CD4-positive, CD25-positive, alpha-beta regulatory T cell (primary cell): Measurements from ENCODE around the gene PSMF1. TPM values are rescaled to one million over a fixed set of nuclear protein-coding genes. Genes with fewer than 3 reads are reported as not detected.
"Not testable (repeated sequence)": the region's sequence is repeated elsewhere in the genome, so short reads cannot be mapped to it uniquely, and the experiment has no call there.

Source experiments
- ATAC-seq, 2 donors: fragments of 150-1000 bp; cut with Tn5 transposase; one replicate each; pipeline ENCODE4 v1.10.0; 2021; ENCODE audit warnings: low read depth in 2 of 2, moderate number of reproducible peaks in 2 of 2, moderate library complexity in 1 of 2
- DNase-seq, 3 donors: peaks; one replicate each; pipeline versions ENCODE4 v3.0.0 to v3.0.0-alpha.2; 2012 to 2022; ENCODE audit warnings: mixed read lengths in 1 of 3
- H3K27ac ChIP-seq: one replicate; pipeline ENCODE4 v1.7.0; 2013; ENCODE audit warnings: mild to moderate bottlenecking, low read length; ENCODE audit not compliant: insufficient read depth, poor library complexity, severe bottlenecking
- H3K27me3 ChIP-seq: one replicate; pipeline ENCODE4 v1.7.0; 2013; ENCODE audit warnings: low read length; ENCODE audit not compliant: control insufficient read depth, insufficient read depth
- H3K36me3 ChIP-seq: one replicate; pipeline ENCODE4 v1.7.0; 2013; ENCODE audit warnings: mild to moderate bottlenecking, low read length, moderate library complexity; ENCODE audit not compliant: control insufficient read depth, insufficient read depth
- H3K4me1 ChIP-seq: 2 replicates; pipeline ENCODE4 v1.7.0; 2013; ENCODE audit warnings: mild to moderate bottlenecking, low read length; ENCODE audit not compliant: insufficient read depth, control insufficient read depth, poor library complexity, severe bottlenecking
- H3K4me3 ChIP-seq: one replicate; pipeline ENCODE4 v1.7.0; 2013; ENCODE audit warnings: low read depth, mild to moderate bottlenecking, low read length, moderate library complexity
- H3K9me3 ChIP-seq, 2 experiments: 1 replicate in 1 of 2; 2 replicates in 1 of 2; pipeline ENCODE4 v1.7.0; 2013; ENCODE audit warnings: low read length in 2 of 2, mild to moderate bottlenecking in 1 of 2, moderate library complexity in 1 of 2; ENCODE audit not compliant: control insufficient read depth in 2 of 2
- H3K27ac Mint-ChIP-seq, 3 donors: one replicate each; pipeline ENCODE4 v1.8.0; 2020 to 2022; ENCODE audit warnings: mild to moderate bottlenecking in 3 of 3, mixed read lengths in 3 of 3, moderate library complexity in 2 of 3
- H3K27me3 Mint-ChIP-seq: one replicate; pipeline ENCODE4 v1.8.0; 2022; ENCODE audit warnings: mild to moderate bottlenecking, mixed read lengths
- H3K36me3 Mint-ChIP-seq: one replicate; pipeline ENCODE4 v1.8.0; 2020; ENCODE audit warnings: mixed read lengths
- H3K4me1 Mint-ChIP-seq, 4 donors: one replicate each; pipeline ENCODE4 v1.8.0; 2020 to 2022; ENCODE audit warnings: mixed read lengths in 4 of 4, mild to moderate bottlenecking in 1 of 4
- H3K4me3 Mint-ChIP-seq, 4 donors: one replicate each; pipeline ENCODE4 v1.8.0; 2020 to 2022; ENCODE audit warnings: mild to moderate bottlenecking in 4 of 4, mixed read lengths in 4 of 4, moderate library complexity in 3 of 4
- H3K9me3 Mint-ChIP-seq, 7 donors: one replicate each; pipeline ENCODE4 v1.8.0; 2020 to 2022; ENCODE audit warnings: mixed read lengths in 7 of 7, mild to moderate bottlenecking in 3 of 7, moderate library complexity in 2 of 7
- polyA plus RNA-seq, 4 donors: library from polyadenylated mRNA; unstranded; fragments of 300-500 nt; fragmentation: Illumina TruSeq; gene quantifications; one replicate each; pipeline ENCODE4 v1.2.3, GENCODE V29; 2021
- total RNA-seq: library from RNA; stranded (reverse); gene quantifications from one replicate; pipeline ENCODE4 v1.2.3, GENCODE V29; 2022

Gene PSMF1
- total and polyA plus RNA-seq, 5 donors from 2014 or later = 114 to 202 (median 159) TPM

- Histone ChIP-seq H3K27me3 (no peaks in the 10 kb centered on the region), H3K36me3 (peaks cover 91% of the 10 kb centered on the region), H3K27ac (no peak overlapping the region), H3K9me3 (no peaks in the 10 kb centered on the region), H3K4me3 (no peak overlapping the region), H3K4me1 (no peaks in the 10 kb centered on the region)
- Mint-ChIP-seq H3K4me3 (no peak overlapping the region), H3K27me3 (no peaks in the 10 kb centered on the region), H3K4me1 (peaks cover 20 to 58% (median 38%) of the 10 kb centered on the region in 4 donors), H3K36me3 (peaks cover 84% of the 10 kb centered on the region), H3K9me3 (peaks cover 0 to 1% (median 0%) of the 10 kb centered on the region in 7 donors), H3K27ac (peak overlapping the region in 1 of 3 donors; percentile 16)
- ATAC-seq (no peak), DNase-seq (no peak)
Observed at GRCh38 chr20:1131354-1131753, 13.0 kb downstream of the PSMF1 start.

GRCh38 chr20:1134355-1134754 is 16.0 kb downstream of the PSMF1 start:
- peaks cover 78% of the 10 kb centered on the region for H3K36me3 Mint-ChIP-seq
- no peak overlapping the region for H3K27ac Mint-ChIP-seq
- peaks cover 18 to 45% (median 40%) of the 10 kb centered on the region in 4 donors for H3K4me1 Mint-ChIP-seq
- Histone ChIP-seq H3K36me3 (peaks cover 93% of the 10 kb centered on the region), H3K9me3 (no peaks in the 10 kb centered on the region), H3K27me3 (no peaks in the 10 kb centered on the region), H3K4me1 (no peaks in the 10 kb centered on the region), H3K27ac (no peak overlapping the region), H3K4me3 (no peak overlapping the region)
- DNase-seq (no peak), ATAC-seq (no peak)
- no peaks in the 10 kb centered on the region for H3K27me3 Mint-ChIP-seq
- peaks cover 0 to 2% (median 0%) of the 10 kb centered on the region in 7 donors for H3K9me3 Mint-ChIP-seq
- H3K4me3 Mint-ChIP-seq = no peak overlapping the region

- H3K4me3 Mint-ChIP-seq = no peak overlapping the region
- Histone ChIP-seq H3K9me3 (no peaks in the 10 kb centered on the region), H3K27me3 (no peaks in the 10 kb centered on the region), H3K36me3 (peaks cover 91% of the 10 kb centered on the region), H3K4me3 (no peak overlapping the region), H3K4me1 (no peaks in the 10 kb centered on the region), H3K27ac (no peak overlapping the region)
- peaks cover 75% of the 10 kb centered on the region for H3K36me3 Mint-ChIP-seq
- peak overlapping the region in 1 of 3 donors; percentile 17 for H3K27ac Mint-ChIP-seq
- ATAC-seq (no peak), DNase-seq (no peak)
- peaks cover 0 to 2% (median 0%) of the 10 kb centered on the region in 7 donors for H3K9me3 Mint-ChIP-seq
- H3K27me3 Mint-ChIP-seq = no peaks in the 10 kb centered on the region
- H3K4me1 Mint-ChIP-seq = peaks cover 17 to 42% (median 40%) of the 10 kb centered on the region in 4 donors
Observed at GRCh38 chr20:1134836-1135235, 16.4 kb downstream of the PSMF1 start.

DNA sequence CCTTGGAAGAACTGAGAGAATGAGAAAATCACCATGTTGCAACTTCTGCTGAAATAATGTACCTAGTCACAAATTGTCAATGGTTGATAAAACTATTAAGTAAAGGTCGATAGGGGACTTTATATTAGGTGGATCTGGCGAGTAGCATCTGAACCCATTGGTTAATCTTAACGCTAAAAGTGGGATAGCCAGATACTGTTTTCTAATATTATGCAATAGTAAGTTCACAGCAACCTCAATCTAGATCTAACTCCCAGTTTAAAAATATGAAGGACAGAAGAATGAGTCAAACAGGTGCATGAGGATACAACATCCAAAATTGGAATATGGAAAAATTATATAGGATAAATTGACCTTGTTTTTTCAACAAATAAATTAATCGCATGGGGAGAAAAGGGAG is 18.8 kb downstream of the PSMF1 start:
- Histone ChIP-seq H3K27me3 (no peaks in the 10 kb centered on the region), H3K4me3 (no peak overlapping the region), H3K36me3 (peaks cover 86% of the 10 kb centered on the region), H3K4me1 (no peaks in the 10 kb centered on the region), H3K27ac (no peak overlapping the region), H3K9me3 (no peaks in the 10 kb centered on the region)
- ATAC-seq (no peak), DNase-seq (no peak)
- peak overlapping the region in 1 of 3 donors; percentile 72 for H3K27ac Mint-ChIP-seq
- H3K27me3 Mint-ChIP-seq = no peaks in the 10 kb centered on the region
- peaks cover 0 to 2% (median 0%) of the 10 kb centered on the region in 7 donors for H3K9me3 Mint-ChIP-seq
- H3K4me1 Mint-ChIP-seq = peaks cover 20 to 37% (median 27%) of the 10 kb centered on the region in 4 donors
- H3K4me3 Mint-ChIP-seq = no peak overlapping the region
- peaks cover 70% of the 10 kb centered on the region for H3K36me3 Mint-ChIP-seq

- Mint-ChIP-seq H3K36me3 (peaks cover 67% of the 10 kb centered on the region), H3K9me3 (no peaks in the 10 kb centered on the region), H3K4me1 (peaks cover 30 to 40% (median 33%) of the 10 kb centered on the region in 4 donors), H3K4me3 (no peak overlapping the region), H3K27ac (no peak overlapping the region), H3K27me3 (no peaks in the 10 kb centered on the region)
- no peaks in the 10 kb centered on the region for H3K27me3 ChIP-seq
- H3K36me3 ChIP-seq = peaks cover 70% of the 10 kb centered on the region
- no peaks in the 10 kb centered on the region for H3K4me1 ChIP-seq
- ATAC-seq = no peak
- H3K9me3 ChIP-seq = no peaks in the 10 kb centered on the region
- DNase-seq = no peak
- no peak overlapping the region for H3K27ac ChIP-seq
- no peak overlapping the region for H3K4me3 ChIP-seq
Observed at GRCh38 chr20:1144401-1145172, 26.2 kb downstream of the PSMF1 start.

- DNase-seq (no peak), ATAC-seq (no peak)
- H3K9me3 ChIP-seq = no peaks in the 10 kb centered on the region
- no peaks in the 10 kb centered on the region for H3K27me3 ChIP-seq
- Mint-ChIP-seq H3K36me3 (peaks cover 58% of the 10 kb centered on the region), H3K27ac (peak overlapping the region in 2 of 3 donors; percentile 18 to 57), H3K4me3 (no peak overlapping the region), H3K27me3 (no peaks in the 10 kb centered on the region), H3K9me3 (no peaks in the 10 kb centered on the region), H3K4me1 (peaks cover 25 to 51% (median 37%) of the 10 kb centered on the region in 4 donors)
- H3K36me3 ChIP-seq = peaks cover 54% of the 10 kb centered on the region
- no peak overlapping the region for H3K4me3 ChIP-seq
- H3K27ac ChIP-seq = no peak overlapping the region
- H3K4me1 ChIP-seq = no peaks in the 10 kb centered on the region
Observed at GRCh38 chr20:1146957-1147356, 28.6 kb downstream of the PSMF1 start.

- H3K27ac ChIP-seq, H3K4me1 ChIP-seq, H3K27me3 ChIP-seq, H3K9me3 ChIP-seq, H3K9me3 Mint-ChIP-seq, H3K27me3 Mint-ChIP-seq, H3K4me3 Mint-ChIP-seq, ATAC-seq, H3K27ac Mint-ChIP-seq, H3K4me3 ChIP-seq: not testable (repeated sequence)
- H3K36me3 Mint-ChIP-seq = peaks cover 60% of the 10 kb centered on the region
- DNase-seq = peak in 1 of 3 donors; percentile 6
- H3K4me1 Mint-ChIP-seq = peaks cover 28 to 41% (median 34%) of the 10 kb centered on the region in 4 donors
- H3K36me3 ChIP-seq = peaks cover 67% of the 10 kb centered on the region
Observed at GRCh38 chr20:1149812-1150211, 31.4 kb downstream of the PSMF1 start.

DNA sequence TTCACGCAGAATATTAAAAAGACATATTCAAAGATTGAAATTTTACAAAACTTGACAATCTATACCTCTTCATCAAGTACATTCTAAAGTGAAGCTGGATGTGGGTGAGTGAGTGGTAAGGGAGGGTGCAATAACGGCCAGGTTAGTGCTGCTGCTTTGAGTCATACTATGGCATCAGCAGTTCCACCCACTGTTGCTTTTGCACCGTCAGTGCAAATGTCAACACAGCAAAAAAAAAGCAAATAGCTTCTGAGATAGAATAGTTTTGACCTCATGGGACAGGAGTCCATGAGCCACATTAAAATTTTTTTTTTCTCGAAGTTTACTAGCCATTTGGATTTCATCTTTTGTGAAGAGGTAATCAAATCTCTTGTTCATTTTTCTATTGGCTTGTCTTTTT is 31.8 kb downstream of the PSMF1 start:
- Mint-ChIP-seq H3K4me3 (no peak overlapping the region), H3K9me3 (no peaks in the 10 kb centered on the region), H3K27me3 (no peaks in the 10 kb centered on the region), H3K27ac (no peak overlapping the region), H3K4me1 (peaks cover 26 to 41% (median 34%) of the 10 kb centered on the region in 4 donors), H3K36me3 (peaks cover 62% of the 10 kb centered on the region)
- ATAC-seq (peak in 1 of 2 donors; percentile 48), DNase-seq (peak in 1 of 3 donors; percentile 63)
- H3K27ac ChIP-seq = no peak overlapping the region
- H3K4me3 ChIP-seq = no peak overlapping the region
- no peaks in the 10 kb centered on the region for H3K9me3 ChIP-seq
- no peaks in the 10 kb centered on the region for H3K27me3 ChIP-seq
- peaks cover 67% of the 10 kb centered on the region for H3K36me3 ChIP-seq
- H3K4me1 ChIP-seq = no peaks in the 10 kb centered on the region
